Stimulated activated CD8-positive, alpha-beta memory T cell treated with anti-CD3 and anti-CD28 coated beads, Interleukin-12 subunit alpha, Interleukin-12 subunit beta, amount 100 ng/mL, for 1 hour (primary cell): ENCODE data around the gene MARCHF3.
"Not testable (repeated sequence)": the region's sequence is repeated elsewhere in the genome, so short reads cannot be mapped to it uniquely, and the experiment has no call there.

ENCODE experiments used
- DNase-seq: peaks from one replicate; pipeline ENCODE4 v3.0.0-alpha.2; 2020; ENCODE audit warnings: low read depth

Gene MARCHF3

DNA sequence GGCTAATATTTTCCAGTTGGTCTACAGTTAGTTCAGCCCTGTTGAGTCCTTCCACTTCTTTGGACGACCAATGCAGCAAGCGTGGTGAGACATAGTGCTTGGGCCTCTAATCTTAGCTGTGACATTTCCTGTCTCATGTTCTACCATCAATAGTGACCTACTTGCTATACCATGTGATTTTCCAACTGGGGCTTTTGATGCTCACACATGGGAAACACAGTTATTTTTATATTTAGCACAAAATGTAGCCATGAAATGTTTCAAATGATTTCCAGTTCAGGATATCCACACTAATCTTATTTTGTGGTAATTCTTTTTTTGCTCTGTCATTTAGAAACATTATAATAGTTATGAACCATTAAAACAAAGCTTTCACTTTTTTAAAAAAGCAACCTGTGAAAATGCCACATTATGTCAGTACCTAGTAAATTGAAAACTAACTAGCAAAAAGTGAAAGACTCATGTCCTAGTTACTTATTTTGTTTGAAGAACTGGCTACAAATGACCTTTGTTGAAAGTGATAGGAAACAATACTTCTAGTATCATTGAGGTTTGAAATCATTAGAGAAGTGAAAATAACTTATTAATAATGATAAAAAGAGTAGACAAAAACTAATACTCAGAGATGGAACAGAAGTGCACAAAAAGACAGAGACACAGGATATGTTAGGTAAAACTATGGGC is 18.3 kb downstream of the MARCHF3 start:
- no peak for DNase-seq

- DNase-seq = no peak
These were observed 19.2 kb downstream of the MARCHF3 start for GRCh38 chr5:127011153-127011552.

DNA sequence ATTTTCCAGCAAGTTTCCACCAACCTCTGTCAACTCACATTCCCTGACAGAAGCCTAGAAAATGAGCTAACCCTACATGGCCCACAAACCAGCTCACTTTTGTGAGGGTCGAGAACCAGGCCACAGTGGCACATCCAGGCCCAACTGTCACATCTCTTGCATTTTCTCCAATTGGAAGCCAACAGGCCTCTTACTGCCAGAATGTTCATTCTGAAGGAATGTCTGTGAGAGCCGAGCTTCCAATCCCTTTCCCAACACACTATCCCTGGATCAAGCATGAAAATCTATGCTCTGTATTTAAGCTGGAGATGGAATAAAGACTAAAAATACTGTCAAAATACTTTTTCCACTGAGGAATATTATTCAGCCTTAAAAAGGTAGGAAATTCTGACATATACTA is 20.0 kb downstream of the MARCHF3 start:
- no peak for DNase-seq

GRCh38 chr5:127009784-127010183 is 20.6 kb downstream of the MARCHF3 start:
- DNase-seq = no peak

- DNase-seq = no peak
These were observed 21.9 kb downstream of the MARCHF3 start for GRCh38 chr5:127008300-127008975.

DNA sequence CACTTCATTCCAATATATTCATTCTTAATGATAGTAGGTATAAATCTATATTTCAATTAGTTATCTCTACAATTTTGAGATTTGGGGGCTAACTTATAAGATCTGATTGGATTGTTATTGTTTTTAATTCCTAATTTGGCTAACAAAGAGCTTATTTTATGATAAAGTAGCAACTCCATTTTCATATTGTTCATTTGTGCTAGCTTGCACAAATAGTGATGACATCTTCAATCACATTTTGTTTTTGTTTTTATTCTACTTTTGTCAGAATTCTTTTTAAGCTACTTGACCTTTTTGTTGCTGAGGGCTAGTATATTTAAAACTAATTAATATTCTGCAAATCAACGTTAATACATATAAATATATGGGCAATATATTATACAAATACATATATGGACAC is 22.8 kb downstream of the MARCHF3 start:
- DNase-seq = no peak

DNA sequence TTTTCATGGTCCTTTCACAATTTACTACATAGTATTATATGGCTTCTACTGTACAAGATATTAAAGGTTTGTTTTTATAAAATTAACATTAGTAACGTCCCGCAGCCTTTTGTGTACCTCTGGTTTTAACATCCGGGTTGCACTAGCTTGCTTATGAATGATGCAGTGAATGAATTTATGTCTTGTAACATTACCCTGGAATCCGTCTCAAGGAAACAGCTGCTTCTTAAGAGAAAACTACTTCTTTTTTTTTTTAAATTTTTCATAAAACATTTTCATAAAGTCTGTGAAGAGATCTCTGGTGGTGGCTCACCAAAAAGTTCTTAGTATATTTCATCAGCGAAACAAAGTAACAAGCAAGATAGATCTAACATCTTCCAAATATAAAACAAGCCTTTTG is 23.6 kb downstream of the MARCHF3 start:
- no peak for DNase-seq

GRCh38 chr5:127005282-127005681 is 25.1 kb downstream of the MARCHF3 start:
- DNase-seq = not testable (repeated sequence)

DNA sequence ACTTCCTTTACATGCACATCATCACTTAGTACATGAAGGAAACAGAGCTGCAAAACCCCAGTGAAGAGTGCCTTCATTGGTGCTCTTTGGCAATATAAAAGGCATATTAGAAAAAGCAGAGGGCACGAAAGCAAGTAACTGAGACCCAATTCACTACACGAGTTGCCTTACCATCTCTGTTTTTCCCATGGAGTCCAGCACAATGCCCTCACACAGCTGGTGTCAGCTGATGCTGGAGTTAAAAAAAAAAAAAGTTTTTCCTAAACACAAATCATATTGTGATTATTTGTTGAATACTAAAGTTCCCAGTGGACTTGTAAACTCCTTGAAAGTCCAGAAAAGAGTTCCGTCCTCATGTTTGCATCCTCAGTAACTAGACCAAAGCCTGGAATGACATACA is 25.6 kb downstream of the MARCHF3 start:
- no peak for DNase-seq

- no peak for DNase-seq
These were observed 26.4 kb downstream of the MARCHF3 start for GRCh38 chr5:127003798-127004495.

DNA sequence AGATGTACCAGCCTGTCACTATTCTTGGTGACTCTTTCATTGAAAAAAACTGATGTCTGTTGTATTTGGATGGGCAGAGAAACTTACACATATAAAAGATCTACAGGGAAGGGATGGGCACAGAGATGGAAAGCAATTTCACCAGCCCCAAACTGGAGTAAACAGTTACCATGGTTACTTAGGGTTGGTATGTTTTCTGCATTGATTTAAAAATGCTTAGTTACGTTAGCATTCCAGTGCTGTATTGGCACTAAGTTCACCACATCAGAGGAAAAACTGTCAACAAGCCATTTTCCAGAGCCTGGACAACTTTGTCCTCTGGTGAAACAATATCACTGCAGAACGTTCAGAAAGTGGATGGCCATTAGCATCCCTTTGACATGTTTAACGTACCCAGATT is 28.0 kb downstream of the MARCHF3 start:
- DNase-seq = no peak

DNA sequence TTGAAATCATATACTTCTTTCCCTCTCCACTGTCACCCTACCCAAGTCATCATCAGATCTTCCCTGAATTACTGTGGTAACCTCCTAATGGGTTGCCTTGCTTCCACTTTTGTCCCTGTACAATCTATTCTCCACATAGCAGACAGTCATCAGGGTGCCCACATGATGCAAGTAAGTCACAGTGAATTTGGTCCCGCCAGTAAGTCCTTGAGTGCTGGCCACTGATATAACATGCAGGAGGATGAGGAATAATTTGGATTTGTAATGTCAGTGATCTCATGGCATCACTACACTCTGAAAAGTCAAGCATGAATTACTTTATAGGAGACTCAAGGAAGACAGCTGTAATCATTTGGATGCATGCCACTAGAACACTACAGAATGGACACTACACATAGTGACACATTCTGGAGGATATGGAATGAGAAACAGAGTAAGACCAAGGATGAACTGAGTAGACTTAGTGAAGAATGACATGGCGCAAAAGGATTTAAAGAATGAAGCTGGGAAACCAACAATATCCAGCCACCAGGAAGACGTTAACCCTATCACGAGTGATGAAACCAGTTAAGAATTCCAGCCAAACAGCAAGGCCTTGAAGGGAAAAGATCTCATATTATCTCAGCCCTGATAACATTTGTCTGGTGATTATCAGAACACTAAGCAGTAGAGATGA is 28.6 kb downstream of the MARCHF3 start:
- no peak for DNase-seq

DNA sequence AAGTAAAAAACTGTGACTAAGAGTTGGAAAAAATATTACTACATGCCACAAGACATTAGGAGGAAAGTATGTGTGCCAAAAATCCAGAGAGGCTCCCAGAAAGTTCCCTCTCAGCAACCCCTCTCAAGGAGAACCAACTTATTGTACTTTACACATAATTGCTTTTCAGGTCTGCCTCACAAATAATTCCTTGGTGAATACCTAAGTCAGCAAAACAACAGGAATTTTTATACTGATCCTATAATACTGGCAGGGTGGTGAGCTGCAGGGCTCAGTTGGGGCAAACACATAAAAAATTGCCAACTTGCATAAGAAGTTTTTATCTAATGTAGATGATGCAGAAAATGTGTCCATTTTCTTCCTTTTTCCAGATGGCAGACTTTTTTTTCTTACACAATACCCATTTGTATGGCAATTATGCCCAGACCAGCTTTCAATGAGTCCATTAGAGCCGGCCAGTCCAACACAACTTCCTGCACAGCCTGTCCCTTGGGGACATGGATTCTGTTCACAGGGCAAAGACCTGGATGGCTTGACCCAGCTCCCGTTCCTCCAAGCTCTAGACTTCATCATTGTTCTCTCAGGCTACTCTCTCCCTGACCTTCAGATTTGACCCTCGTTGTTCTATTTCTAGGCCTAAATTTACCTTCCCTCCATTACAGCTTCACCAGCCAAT is 31.3 kb downstream of the MARCHF3 start:
- DNase-seq = no peak

DNA sequence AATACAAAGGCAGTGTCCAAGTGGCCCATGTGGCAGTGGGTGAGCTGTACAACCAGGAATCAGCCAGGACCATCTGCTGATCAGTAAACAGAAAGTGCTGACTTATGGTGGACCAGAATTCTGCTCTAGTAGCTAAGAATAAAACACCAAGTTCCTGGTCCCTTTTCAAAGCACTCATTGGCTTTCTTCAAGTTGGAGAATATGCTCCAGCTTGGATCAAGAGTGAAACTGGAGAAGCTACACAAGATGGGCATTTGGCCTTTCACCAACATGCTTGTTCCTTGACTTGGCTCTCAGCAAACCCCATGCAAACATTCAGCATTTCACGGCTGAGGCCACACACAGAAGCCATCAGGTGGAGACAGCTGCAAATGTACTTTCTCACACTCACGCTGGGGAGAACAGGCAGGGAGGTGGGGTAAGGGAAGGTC is 32.1 kb downstream of the MARCHF3 start:
- DNase-seq = no peak

- no peak for DNase-seq
These were observed 34.7 kb downstream of the MARCHF3 start for GRCh38 chr5:126995689-126996088.

- DNase-seq = no peak
These were observed 35.3 kb downstream of the MARCHF3 start for GRCh38 chr5:126995039-126995438.

GRCh38 chr5:126994485-126994884 is 35.9 kb downstream of the MARCHF3 start:
- no peak for DNase-seq

- no peak for DNase-seq
These were observed 42.3 kb downstream of the MARCHF3 start for GRCh38 chr5:126988021-126988569.

DNA sequence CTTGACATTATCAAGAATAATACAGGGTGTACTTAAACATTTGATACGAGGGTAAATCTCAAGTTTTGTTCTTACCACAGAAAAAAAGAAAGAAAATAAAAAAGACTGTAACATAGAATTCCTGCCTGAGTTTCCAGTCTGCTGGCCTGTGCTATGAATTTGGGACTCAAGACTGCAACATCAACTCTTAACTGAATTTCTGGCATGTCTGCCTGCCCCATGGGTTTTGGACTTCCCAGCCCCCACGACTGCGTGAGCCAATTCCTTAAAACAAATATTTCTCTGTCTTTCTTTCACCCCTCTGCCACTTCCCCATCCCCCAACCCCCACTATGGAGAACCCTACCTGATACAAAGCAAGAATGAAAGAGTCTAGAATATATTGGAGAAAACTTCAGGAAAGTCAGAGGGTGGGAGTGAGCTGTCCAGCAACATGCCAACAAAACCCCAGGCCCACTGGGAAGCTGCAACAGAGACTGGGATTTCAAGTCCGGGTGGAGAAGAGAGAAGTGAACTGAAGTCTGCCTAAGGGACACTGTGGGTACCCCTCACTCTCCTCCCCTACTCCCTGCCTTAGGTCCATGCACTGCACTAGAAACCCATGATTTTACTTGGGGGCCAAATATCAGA is 43.0 kb downstream of the MARCHF3 start:
- no peak for DNase-seq

DNA sequence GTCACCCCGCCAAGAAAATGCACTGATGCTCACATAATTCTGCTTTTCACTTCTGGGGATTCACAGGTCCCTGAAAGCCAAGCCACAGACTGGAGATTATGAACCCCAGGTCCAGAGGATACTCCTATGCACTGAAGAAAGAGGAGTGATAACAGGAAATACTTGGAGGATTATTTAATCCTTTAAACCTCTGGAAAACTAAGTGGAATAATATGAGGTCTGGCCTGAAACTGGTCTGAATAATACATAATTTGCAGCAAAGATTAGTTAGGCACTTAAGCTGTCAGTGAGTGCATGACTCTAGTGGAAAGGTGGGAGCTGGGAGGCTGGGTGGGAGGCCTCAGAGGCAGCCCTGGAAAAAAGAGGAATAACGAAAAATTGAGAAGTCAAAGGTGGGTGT is 45.7 kb downstream of the MARCHF3 start:
- no peak for DNase-seq

DNA sequence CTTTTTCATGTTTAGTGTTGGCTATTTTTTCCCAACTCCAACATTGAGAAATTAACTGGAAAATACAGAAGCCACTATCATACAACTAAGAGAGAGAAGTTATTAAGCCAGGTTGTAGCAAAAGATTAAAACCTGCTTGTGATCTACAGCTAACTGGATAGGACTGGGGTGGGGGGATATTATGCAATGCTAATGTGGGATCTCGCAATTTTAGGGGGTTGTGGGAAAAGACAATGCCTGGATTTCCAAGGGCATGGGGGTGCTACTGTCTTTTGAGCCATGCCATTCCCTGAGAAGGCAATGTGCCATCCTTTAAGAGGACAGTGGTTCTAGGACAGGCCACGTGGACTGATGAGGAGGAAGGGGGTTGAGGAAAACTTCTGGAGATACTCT is 46.5 kb downstream of the MARCHF3 start:
- DNase-seq = no peak
